PFSK-1 (cell line): ENCODE measurements around the gene ANXA6.

Experiments
- FOXP2 ChIP-seq: optimal IDR thresholded peaks from 2 replicates; pipeline ENCODE3; 2011; ENCODE audit warnings: borderline replicate concordance, control low read depth, inconsistent platforms; ENCODE audit not compliant: insufficient read depth; ENCODE audit errors: extremely low read length, extremely low read depth
- POLR2AphosphoS5 ChIP-seq: IDR thresholded peaks from 2 replicates; pipeline ENCODE4 v1.6.1; 2012; ENCODE audit warnings: low read depth, mild to moderate bottlenecking, control low read depth, low read length, moderate library complexity
- REST ChIP-seq, 2 experiments: IDR thresholded peaks; 2 replicates each; pipeline versions ENCODE4 v1.6.1 to v1.8.0; 2011 to 2012; ENCODE audit warnings: low read depth in 2 of 2, low read length in 2 of 2, control low read depth in 1 of 2, inconsistent platforms in 1 of 2, mild to moderate bottlenecking in 1 of 2, moderate library complexity in 1 of 2; ENCODE audit not compliant: insufficient read depth in 1 of 2
- SIN3A ChIP-seq: IDR thresholded peaks from 2 replicates; pipeline ENCODE4 v1.6.1; 2012; ENCODE audit warnings: mild to moderate bottlenecking, low read length, moderate library complexity, borderline replicate concordance; ENCODE audit not compliant: insufficient read depth
- TAF1 ChIP-seq: IDR thresholded peaks from 2 replicates; pipeline ENCODE4 v1.6.1; 2012; ENCODE audit warnings: low read length, control low read depth, borderline replicate concordance; ENCODE audit not compliant: insufficient read depth

ANXA6 gene

GRCh38 chr5:151058301-151058700 lies 99.3 kb downstream of the ANXA6 start:
- TF ChIP-seq TAF1 (no peak), POLR2AphosphoS5 (no peak), SIN3A (no peak), REST (IDR thresholded peaks at IDR 0.05; ENCODE audit: insufficient read depth in 1 of 2, low read depth in 2 of 2, low read length in 2 of 2) (no peak), FOXP2 (no peak)

GRCh38 chr5:151056379-151057325 lies 100.9 kb downstream of the ANXA6 start:
- TF ChIP-seq SIN3A (no peak), TAF1 (no peak), FOXP2 (no peak), REST (IDR thresholded peaks at IDR 0.05; ENCODE audit: insufficient read depth in 1 of 2, low read depth in 2 of 2, low read length in 2 of 2) (no peak), POLR2AphosphoS5 (no peak)

- TF ChIP-seq POLR2AphosphoS5 (no peak), FOXP2 (no peak), TAF1 (no peak), REST (IDR thresholded peaks at IDR 0.05; ENCODE audit: insufficient read depth in 1 of 2, low read depth in 2 of 2, low read length in 2 of 2) (no peak), SIN3A (no peak)
Measured at GRCh38 chr5:151055336-151055735, 102.2 kb downstream of the ANXA6 start.

GRCh38 chr5:151054709-151055108 lies 102.9 kb downstream of the ANXA6 start:
- no peak for TF ChIP-seq POLR2AphosphoS5

- TF ChIP-seq TAF1 (no peak), SIN3A (no peak), REST (IDR thresholded peaks at IDR 0.05; ENCODE audit: insufficient read depth in 1 of 2, low read depth in 2 of 2, low read length in 2 of 2) (no peak), POLR2AphosphoS5 (no peak), FOXP2 (no peak)
Measured at GRCh38 chr5:151053796-151054462, 103.7 kb downstream of the ANXA6 start.
